Erythroblast (primary cell): ENCODE data around the gene RALGDS.

Experiments
- GATA1 ChIP-seq: IDR thresholded peaks from 2 replicates; pipeline ENCODE4 v1.6.1; 2011; ENCODE audit warnings: low read depth, mild to moderate bottlenecking, control low read depth, low read length, moderate library complexity
- POLR2A ChIP-seq: IDR thresholded peaks from 2 replicates; pipeline ENCODE4 v1.6.1; 2011; ENCODE audit warnings: mild to moderate bottlenecking, low read length

- no peak for TF ChIP-seq POLR2A
- TF ChIP-seq GATA1 = no peak
Measured at GRCh38 chr9:133063500-133064231, 57.4 kb downstream of the RALGDS start.
